Kasumi-1 (cell line): ENCODE results near the gene OTOF.

Experiments
- DNase-seq, 2 experiments: peaks; one replicate each; lab custom pipeline; 2025; lab: John Stamatoyannopoulos, UW

OTOF gene

GRCh38 chr2:26500406-26500805 is 22.5 kb upstream of the OTOF start:
- DNase-seq, result no peak

GRCh38 chr2:26495705-26496297 is 17.9 kb upstream of the OTOF start:
- DNase-seq, result no peak

GRCh38 chr2:26494891-26495290 is 17.0 kb upstream of the OTOF start:
- no peak for DNase-seq

- DNase-seq, result no peak
Observed at GRCh38 chr2:26494199-26494598, 16.3 kb upstream of the OTOF start.

GRCh38 chr2:26493566-26493965 is 15.6 kb upstream of the OTOF start:
- DNase-seq, result no peak

- peak; percentile 91 to 93 for DNase-seq
Observed at GRCh38 chr2:26492749-26493515, 15.0 kb upstream of the OTOF start.

- DNase-seq, result no peak
Observed at GRCh38 chr2:26491563-26492167, 13.7 kb upstream of the OTOF start.

- DNase-seq, result no peak
Observed at GRCh38 chr2:26489213-26489850, 11.4 kb upstream of the OTOF start.

GRCh38 chr2:26488463-26489212 is 10.7 kb upstream of the OTOF start:
- no peak for DNase-seq

- no peak for DNase-seq
Observed at GRCh38 chr2:26487192-26487591, 9.3 kb upstream of the OTOF start.

- DNase-seq, result no peak
Observed at GRCh38 chr2:26486789-26487188, 8.9 kb upstream of the OTOF start.

- no peak for DNase-seq
Observed at GRCh38 chr2:26485725-26486418, 7.9 kb upstream of the OTOF start.

GRCh38 chr2:26485099-26485498 is 7.2 kb upstream of the OTOF start:
- no peak for DNase-seq

GRCh38 chr2:26484579-26484978 is 6.7 kb upstream of the OTOF start:
- DNase-seq, result no peak

GRCh38 chr2:26483957-26484565 is 6.1 kb upstream of the OTOF start:
- no peak for DNase-seq

- no peak for DNase-seq
Observed at GRCh38 chr2:26483516-26483915, 5.6 kb upstream of the OTOF start.

GRCh38 chr2:26483027-26483326 is 5.1 kb upstream of the OTOF start:
- DNase-seq, result no peak

GRCh38 chr2:26482211-26483026 is 4.5 kb upstream of the OTOF start:
- DNase-seq, result no peak

- no peak for DNase-seq
Observed at GRCh38 chr2:26481706-26482105, 3.8 kb upstream of the OTOF start.
